PFSK-1 (cell line): Measurements from ENCODE around the gene CACNA1H.

Experiments used
- POLR2AphosphoS5 ChIP-seq: IDR thresholded peaks from 2 replicates; pipeline ENCODE4 v1.6.1; 2012; ENCODE audit warnings: low read depth, mild to moderate bottlenecking, control low read depth, low read length, moderate library complexity
- REST ChIP-seq, 2 experiments: IDR thresholded peaks; 2 replicates each; pipeline versions ENCODE4 v1.6.1 to v1.8.0; 2011 to 2012; ENCODE audit warnings: low read depth in 2 of 2, low read length in 2 of 2, control low read depth in 1 of 2, inconsistent platforms in 1 of 2, mild to moderate bottlenecking in 1 of 2, moderate library complexity in 1 of 2; ENCODE audit not compliant: insufficient read depth in 1 of 2
- TAF1 ChIP-seq: IDR thresholded peaks from 2 replicates; pipeline ENCODE4 v1.6.1; 2012; ENCODE audit warnings: low read length, control low read depth, borderline replicate concordance; ENCODE audit not compliant: insufficient read depth

DNA sequence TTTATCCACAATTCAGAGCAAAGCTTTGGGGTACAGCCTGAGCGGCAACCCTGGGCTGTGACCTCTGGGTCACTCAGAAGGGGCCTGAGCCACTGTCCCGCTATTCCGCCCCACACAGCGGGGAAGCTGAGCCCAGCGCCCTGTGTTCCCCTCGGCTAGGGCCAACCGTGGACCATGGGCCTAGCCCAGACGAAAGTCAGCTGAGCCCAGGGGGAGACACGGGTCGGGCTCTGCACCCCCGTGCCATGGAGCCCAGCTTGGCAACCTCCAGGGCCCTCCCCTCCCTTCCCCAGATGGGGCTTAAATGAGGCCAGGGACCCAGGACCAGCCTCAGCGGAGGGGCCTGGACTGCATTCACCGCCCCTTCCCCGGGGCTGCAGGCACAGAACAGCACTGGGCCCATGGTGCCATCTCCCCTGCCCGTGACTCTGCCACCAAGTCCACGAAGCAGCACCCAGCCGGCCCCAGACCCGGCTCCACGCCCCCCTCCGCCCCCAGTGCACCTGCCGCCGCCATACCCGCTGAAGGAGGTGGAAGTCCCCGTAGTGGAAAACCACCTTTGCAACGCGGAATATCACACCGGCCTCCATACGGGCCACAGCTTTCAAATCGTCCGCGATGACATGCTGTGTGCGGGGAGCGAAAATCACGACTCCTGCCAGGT is 104.8 kb downstream of the CACNA1H start:
- TF ChIP-seq TAF1, result no peak
- TF ChIP-seq POLR2AphosphoS5, result no peak
- TF ChIP-seq REST (IDR thresholded peaks at IDR 0.05; ENCODE audit: insufficient read depth in 1 of 2, low read depth in 2 of 2, low read length in 2 of 2), result no peak
